Esophagus muscularis mucosa (tissue), 4 donors: ENCODE measurements around the gene ASMTL. TPM values are rescaled to one million over a fixed set of nuclear protein-coding genes. Genes with fewer than 3 reads are reported as not detected.
A peak's percentile ranks its signal among the peaks of the same experiment; 100 is the strongest.

Experiments used
- DNase-seq: peaks from one replicate; pipeline ENCODE4 v3.0.0-alpha.2; 2017; ENCODE audit errors: extremely low spot score
- H3K27ac ChIP-seq, 4 donors: fragments of 200-600 bp; sonication (generic); replicated peaks in 1 of 4; 1 replicate in 3 of 4; 2 replicates in 1 of 4; pipeline ENCODE4 v1.5.1; 2016 to 2019; ENCODE audit warnings: mild to moderate bottlenecking in 1 of 4
- H3K27me3 ChIP-seq, 4 donors: fragments of 200-600 bp; sonication (generic); one replicate each; pipeline versions ENCODE4 v1.5.1 to v1.6.0; 2016 to 2019
- H3K36me3 ChIP-seq, 4 donors: fragments of 200-600 bp; sonication (generic); one replicate each; pipeline ENCODE4 v1.5.1; 2016 to 2019
- H3K4me1 ChIP-seq, 4 donors: fragments of 200-600 bp; sonication (generic); one replicate each; pipeline ENCODE4 v1.5.1; 2016 to 2019
- H3K4me3 ChIP-seq, 4 donors: fragments of 200-600 bp; sonication (generic); 1 replicate in 2 of 4; 2 replicates in 2 of 4; pipeline ENCODE4 v1.5.1; 2016 to 2019; ENCODE audit warnings: mild to moderate bottlenecking in 4 of 4, moderate library complexity in 1 of 4
- H3K9me3 ChIP-seq, 4 donors: fragments of 200-600 bp; sonication (generic); 1 replicate in 3 of 4; 2 replicates in 1 of 4; pipeline ENCODE4 v1.5.1; 2016 to 2019
- EP300 ChIP-seq: sonication (generic); formaldehyde crosslinking; IDR thresholded peaks from one replicate; pipeline ENCODE4 v1.6.1; 2017; ENCODE audit warnings: antibody characterized with exemption
- POLR2A ChIP-seq: fragments of 450-650 bp; IDR thresholded peaks from one replicate; pipeline ENCODE4 v1.6.1; 2017; ENCODE audit warnings: antibody characterized with exemption, moderate library complexity, mild to moderate bottlenecking, low read depth
- POLR2AphosphoS5 ChIP-seq, 2 donors: sonication (generic); formaldehyde crosslinking; IDR thresholded peaks; one replicate each; pipeline ENCODE4 v1.6.1; 2017; ENCODE audit warnings: antibody characterized with exemption in 2 of 2
- WGBS: methylation state at CpG from one replicate; pipeline ENCODE4 v1.1.5; 2018; 5-methylcytosine and 5-hydroxymethylcytosine counted together
- intact Hi-C: fragments of 100-400 bp; cut with DNase I; formaldehyde crosslinking; loops from one replicate; pipeline ENCODE4 v1.15.1; 2023
- total RNA-seq, 4 donors: library from RNA; depleted of rRNA; stranded (reverse); fragments of >200 nt; gene quantifications; one replicate each; pipeline versions ENCODE4 v1.1.0 to v1.2.1, GENCODE V29; 2016
- TF ChIP-seq, protein P1 (sequence below), 3 experiments: fragments of 200-600 bp in 2 of 3; fragments of 450-650 bp in 1 of 3; sonication (generic) in 2 of 3; IDR thresholded peaks; one replicate each; pipeline ENCODE4 v1.5.1; 2017 to 2019; ENCODE audit warnings: antibody characterized with exemption in 3 of 3, mild to moderate bottlenecking in 2 of 3, moderate library complexity in 1 of 3

Gene ASMTL
- total RNA-seq, 4 donors from 2014 or later: 28.7 to 52.2 (median 32.8) TPM

DNA sequence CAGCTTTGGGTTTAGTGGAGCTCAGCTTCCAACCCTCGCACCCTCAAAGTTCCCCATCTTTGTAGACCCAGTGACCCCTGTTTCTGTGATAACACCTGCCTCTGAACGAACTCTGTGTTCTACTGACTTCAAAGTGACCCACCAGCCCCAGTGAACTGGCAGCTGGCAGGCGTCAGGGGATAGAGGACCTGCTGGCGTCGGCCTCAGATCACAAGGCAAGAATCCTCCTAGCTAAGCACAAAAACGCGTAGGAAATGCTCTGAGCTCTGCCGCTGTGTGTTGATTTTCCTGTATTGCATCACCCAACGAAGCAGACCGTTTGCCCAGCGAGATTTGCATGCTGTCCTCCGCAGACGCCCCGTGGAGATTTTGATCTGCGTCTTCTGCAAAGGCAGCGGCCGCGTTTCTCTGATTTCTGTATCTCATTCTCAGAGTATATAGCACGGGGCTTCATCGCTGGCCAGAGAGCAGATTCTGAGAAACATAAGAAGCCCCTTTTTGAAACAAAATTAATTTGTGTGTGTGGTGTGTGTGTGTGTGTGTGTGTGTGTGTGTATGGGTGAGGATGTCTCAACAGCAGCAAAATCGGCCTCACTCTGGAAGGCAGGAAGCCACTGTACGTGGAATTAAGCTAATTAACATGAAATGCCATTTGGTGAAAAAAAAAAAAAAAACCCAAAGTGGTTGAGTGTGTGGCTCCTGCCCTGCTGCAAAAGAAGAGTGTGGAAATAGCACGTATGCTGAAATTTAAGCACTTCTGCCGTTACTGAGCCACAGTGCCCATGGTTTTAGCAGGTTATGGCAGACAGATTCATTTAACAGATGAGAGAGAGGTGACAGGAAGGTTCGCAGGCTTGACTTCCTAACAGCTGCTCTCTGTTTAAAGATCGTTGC is 29.2 kb upstream of the ASMTL start:
- peaks cover 0 to 32% (median 0%) of the 10 kb centered on the region in 4 donors for H3K27me3 ChIP-seq
- H3K4me3 ChIP-seq: peak overlapping the region in 1 of 4 donors; percentile 5
- peaks cover 0 to 19% (median 16%) of the 10 kb centered on the region in 4 donors for H3K9me3 ChIP-seq
- intact Hi-C loops: no loop called here
- H3K4me1 ChIP-seq: peaks cover 0 to 8% (median 5%) of the 10 kb centered on the region in 4 donors
- no peaks in the 10 kb centered on the region for H3K36me3 ChIP-seq
- peak; percentile 93 for DNase-seq
- no peak for TF ChIP-seq EP300
- peak in 1 of 2 donors; percentile 60 for TF ChIP-seq POLR2AphosphoS5 (IDR thresholded peaks at IDR 0.05)
- TF ChIP-seq, protein P1, sequence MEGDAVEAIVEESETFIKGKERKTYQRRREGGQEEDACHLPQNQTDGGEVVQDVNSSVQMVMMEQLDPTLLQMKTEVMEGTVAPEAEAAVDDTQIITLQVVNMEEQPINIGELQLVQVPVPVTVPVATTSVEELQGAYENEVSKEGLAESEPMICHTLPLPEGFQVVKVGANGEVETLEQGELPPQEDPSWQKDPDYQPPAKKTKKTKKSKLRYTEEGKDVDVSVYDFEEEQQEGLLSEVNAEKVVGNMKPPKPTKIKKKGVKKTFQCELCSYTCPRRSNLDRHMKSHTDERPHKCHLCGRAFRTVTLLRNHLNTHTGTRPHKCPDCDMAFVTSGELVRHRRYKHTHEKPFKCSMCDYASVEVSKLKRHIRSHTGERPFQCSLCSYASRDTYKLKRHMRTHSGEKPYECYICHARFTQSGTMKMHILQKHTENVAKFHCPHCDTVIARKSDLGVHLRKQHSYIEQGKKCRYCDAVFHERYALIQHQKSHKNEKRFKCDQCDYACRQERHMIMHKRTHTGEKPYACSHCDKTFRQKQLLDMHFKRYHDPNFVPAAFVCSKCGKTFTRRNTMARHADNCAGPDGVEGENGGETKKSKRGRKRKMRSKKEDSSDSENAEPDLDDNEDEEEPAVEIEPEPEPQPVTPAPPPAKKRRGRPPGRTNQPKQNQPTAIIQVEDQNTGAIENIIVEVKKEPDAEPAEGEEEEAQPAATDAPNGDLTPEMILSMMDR (IDR thresholded peaks at IDR 0.05): peak in 1 of 3 experiments; percentile 3
- H3K27ac ChIP-seq: peak overlapping the region; percentile 23 to 59 (median 46)
- 13% methylated on average over 26 of the region's 26 CpGs for WGBS

DNA sequence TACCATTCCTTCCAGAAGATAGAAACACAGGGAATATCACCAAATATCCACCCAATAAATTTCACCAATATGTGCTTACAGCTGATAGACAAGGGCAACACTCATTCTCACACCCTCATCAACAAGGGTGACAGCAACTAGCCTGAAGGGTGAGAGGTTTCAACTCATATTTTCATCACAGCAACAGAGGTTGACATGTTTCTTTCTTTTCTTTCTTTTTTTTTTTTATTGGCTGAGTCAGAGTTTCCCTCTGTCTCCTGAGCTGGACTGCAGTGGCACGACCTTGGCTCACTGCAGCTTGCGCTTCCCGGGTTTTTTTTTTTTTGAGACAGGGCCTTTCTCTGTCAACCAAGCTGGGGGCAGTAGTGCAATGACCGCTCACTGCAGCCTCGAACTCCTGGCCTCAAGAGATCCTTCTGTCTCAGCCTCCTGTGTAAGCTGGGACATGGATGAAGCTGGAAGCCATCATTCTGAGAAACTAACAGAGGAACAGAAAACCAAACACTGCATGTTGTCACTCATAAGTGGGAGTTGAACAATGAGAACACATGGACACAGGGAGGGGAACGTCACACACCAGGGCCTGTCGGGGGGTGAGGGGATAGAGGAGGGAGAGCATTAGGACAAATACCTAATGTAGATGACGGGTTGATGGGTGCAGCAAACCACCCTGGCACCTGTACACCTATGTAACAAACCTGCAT is 27.5 kb upstream of the ASMTL start:
- Histone ChIP-seq H3K4me1 (peaks cover 0 to 8% (median 3%) of the 10 kb centered on the region in 4 donors), H3K27me3 (peaks cover 0 to 19% (median 0%) of the 10 kb centered on the region in 4 donors), H3K4me3 (no peak overlapping the region), H3K9me3 (peaks cover 0 to 19% (median 16%) of the 10 kb centered on the region in 4 donors), H3K36me3 (no peaks in the 10 kb centered on the region), H3K27ac (no peak overlapping the region)
- intact Hi-C loops: no loop called here
- WGBS: 83% methylated on average over 8 of the region's 8 CpGs
- peak; percentile 31 for DNase-seq
- TF ChIP-seq EP300: no peak
- TF ChIP-seq POLR2AphosphoS5 (IDR thresholded peaks at IDR 0.05): no peak
- TF ChIP-seq, protein P1 (IDR thresholded peaks at IDR 0.05): no peak
- no peak for TF ChIP-seq POLR2A

DNA sequence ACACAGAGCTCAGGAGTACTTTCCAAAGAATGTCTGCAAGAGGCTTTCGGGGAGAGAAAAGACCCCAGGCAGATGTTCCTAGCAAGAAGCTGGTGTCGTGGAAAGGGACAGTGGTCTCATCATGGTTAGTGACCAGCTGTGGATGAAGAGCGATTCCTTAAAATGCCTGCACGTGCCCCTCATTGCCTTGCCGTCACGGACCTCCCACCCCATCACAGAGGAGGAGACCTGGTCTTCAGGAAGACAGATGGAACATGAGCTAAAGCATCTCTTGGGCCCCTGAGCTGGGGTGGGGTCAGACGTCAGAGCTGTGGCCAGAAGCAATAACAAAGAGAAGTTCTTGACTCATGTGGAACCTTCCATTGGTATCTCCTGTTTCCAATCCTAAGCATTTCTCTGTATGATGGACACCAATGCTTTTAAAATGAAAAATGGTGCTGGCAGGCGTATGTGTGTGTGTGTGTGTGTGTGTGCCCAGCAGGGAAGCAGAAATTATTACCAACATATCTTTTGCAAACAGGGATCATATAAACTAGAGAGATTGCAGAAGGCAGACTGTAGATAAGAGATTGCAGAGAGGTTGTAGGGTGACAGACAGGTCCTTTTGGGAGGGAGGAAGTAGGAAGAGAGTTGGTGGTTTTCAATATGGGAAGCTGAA is 25.2 kb upstream of the ASMTL start:
- H3K27ac ChIP-seq: no peak overlapping the region
- 78% methylated on average over 8 of the region's 8 CpGs for WGBS

DNA sequence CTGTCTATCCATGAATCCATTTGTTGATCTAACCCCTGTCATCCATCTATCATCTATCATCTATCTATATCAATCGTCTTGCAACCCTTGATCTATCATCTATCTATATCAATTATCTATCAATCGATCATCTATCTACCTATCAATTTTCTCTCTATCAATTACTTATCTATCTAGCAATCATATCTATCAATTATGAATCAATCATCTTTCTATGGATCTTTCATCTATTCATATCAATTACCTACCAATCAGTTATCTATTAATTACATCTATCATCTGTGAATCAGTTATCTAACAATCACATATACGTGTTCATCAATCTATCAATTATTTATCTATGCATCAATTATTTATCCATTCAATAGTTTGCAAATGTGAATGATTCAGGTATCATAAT is 24.5 kb upstream of the ASMTL start:
- peaks cover 0 to 19% (median 16%) of the 10 kb centered on the region in 4 donors for H3K9me3 ChIP-seq
- no peak overlapping the region for H3K4me3 ChIP-seq
- H3K27ac ChIP-seq: no peak overlapping the region
- peaks cover 0 to 8% (median 3%) of the 10 kb centered on the region in 4 donors for H3K4me1 ChIP-seq
- intact Hi-C loops: no loop called here
- DNase-seq: no peak
- H3K27me3 ChIP-seq: peaks cover 0 to 9% (median 0%) of the 10 kb centered on the region in 4 donors
- 85% methylated on average over 3 of the region's 3 CpGs for WGBS
- TF ChIP-seq POLR2A (no peak), EP300 (no peak), POLR2AphosphoS5 (IDR thresholded peaks at IDR 0.05) (no peak)
- TF ChIP-seq, protein P1 (IDR thresholded peaks at IDR 0.05): no peak
- no peaks in the 10 kb centered on the region for H3K36me3 ChIP-seq

More for the DNA sequence above, 25.2 kb upstream of the ASMTL start:
- peaks cover 0 to 9% (median 0%) of the 10 kb centered on the region in 4 donors for H3K27me3 ChIP-seq
- intact Hi-C loops: no loop called here
- H3K4me1 ChIP-seq: peaks cover 0 to 8% (median 3%) of the 10 kb centered on the region in 4 donors
- DNase-seq: peak; percentile 77
- no peaks in the 10 kb centered on the region for H3K36me3 ChIP-seq
- no peak for TF ChIP-seq EP300
- H3K9me3 ChIP-seq: peaks cover 0 to 19% (median 16%) of the 10 kb centered on the region in 4 donors
- no peak overlapping the region for H3K4me3 ChIP-seq
